GM12878 (cell line): ENCODE measurements around the gene RAB4B. TPM values are rescaled to one million over a fixed set of nuclear protein-coding genes. Genes with fewer than 3 reads are reported as not detected.

Source experiments
- ATAC-seq: fragments of 200-7000 bp; cut with Tn5 transposase; 3 replicates; pipeline ENCODE4 v1.9.1; 2020; ENCODE audit warnings: mild to moderate bottlenecking, moderate library complexity
- BruUV-seq: library from RNA; stranded (reverse); fragments of 400-500 nt; replicated peaks from 2 replicates; lab custom pipeline; 2021; lab: Mats Ljungman, UMichigan
- CTCF ChIA-PET: fragments of 300-600 bp; sonication (Branson Sonifier 250); formaldehyde crosslinking; extraction: SDS; loops from one replicate; lab custom pipeline; 2021; ENCODE audit warnings: inconsistent platforms; lab: Yijun Ruan, JAX
- POLR2A ChIA-PET: fragments of 350-600 bp; formaldehyde crosslinking; extraction: SDS; loops from one replicate; lab custom pipeline; 2021; ENCODE audit warnings: inconsistent platforms; lab: Charles Lee
- RAD21 ChIA-PET: fragments of 300-600 bp; sonication (Branson Sonifier 250); formaldehyde crosslinking; loops from one replicate; lab custom pipeline; 2023; ENCODE audit warnings: antibody characterized with exemption; ENCODE audit not compliant: unreplicated experiment; lab: Charles Lee
- SMC1A ChIA-PET: fragments of 300-600 bp; sonication (Branson Sonifier 250); formaldehyde crosslinking; loops from one replicate; lab custom pipeline; 2023; ENCODE audit not compliant: unreplicated experiment, uncharacterized antibody; lab: Charles Lee
- DNase-seq: peaks from one replicate; pipeline ENCODE4 v3.0.0-alpha.2; 2011; ENCODE audit warnings: low read depth, low spot score
- FAIRE-seq: peaks from 3 replicates; lab custom pipeline; 2011; peaks lifted over from hg19 to GRCh38; lab: Jason Lieb, UNC
- H2AFZ ChIP-seq: 2 replicates; pipeline ENCODE4 v1.6.0; 2011; ENCODE audit warnings: low read depth, low read length, control low read depth; ENCODE audit not compliant: control insufficient read depth
- H3K27ac ChIP-seq: 2 replicates; pipeline ENCODE4 v1.5.1; 2011; ENCODE audit warnings: control low read depth; ENCODE audit not compliant: control insufficient read depth, insufficient read depth
- H3K27me3 ChIP-seq, 2 experiments: replicated peaks in 1 of 2; 2 replicates each; pipeline versions ENCODE4 v1.6.0 to v1.6.1; 2011; ENCODE audit warnings: low read length in 1 of 2; ENCODE audit not compliant: control insufficient read depth in 2 of 2, insufficient read depth in 2 of 2
- H3K36me3 ChIP-seq, 2 experiments: 2 replicates each; pipeline ENCODE4 v1.5.1; 2011; ENCODE audit warnings: low read length in 1 of 2; ENCODE audit not compliant: control insufficient read depth in 2 of 2, insufficient read depth in 2 of 2
- H3K4me1 ChIP-seq: 2 replicates; pipeline ENCODE4 v1.6.1; 2011; ENCODE audit warnings: mild to moderate bottlenecking, low read length, moderate library complexity, mixed read lengths; ENCODE audit not compliant: control insufficient read depth, insufficient read depth
- H3K4me2 ChIP-seq: 2 replicates; pipeline ENCODE4 v1.6.0; 2011; ENCODE audit warnings: control low read depth; ENCODE audit not compliant: control insufficient read depth, insufficient read depth
- H3K4me3 ChIP-seq: fragments of 200-600 bp; sonication (generic); 2 replicates; pipeline ENCODE4 v1.5.1; 2016
- H3K79me2 ChIP-seq: 2 replicates; pipeline ENCODE4 v1.6.0; 2011; ENCODE audit warnings: low read length; ENCODE audit not compliant: control insufficient read depth, insufficient read depth
- H3K9ac ChIP-seq: 2 replicates; pipeline ENCODE4 v1.8.0; 2011; ENCODE audit warnings: low read length, control low read depth, mixed read lengths; ENCODE audit not compliant: control insufficient read depth, insufficient read depth
- H3K9me3 ChIP-seq: replicated peaks from 3 replicates; pipeline ENCODE4 v1.5.1; 2011; ENCODE audit warnings: mild to moderate bottlenecking, low read length; ENCODE audit not compliant: control insufficient read depth, insufficient read depth
- H4K20me1 ChIP-seq: 2 replicates; pipeline ENCODE4 v1.6.0; 2011; ENCODE audit not compliant: control insufficient read depth, insufficient read depth
- CEBPB ChIP-seq, 2 experiments: fragments of 150-350 bp in 1 of 2; IDR thresholded peaks; 2 replicates each; pipeline ENCODE4 v1.6.1; 2012 to 2014; ENCODE audit warnings: low read depth in 2 of 2, low read length in 2 of 2, borderline replicate concordance in 1 of 2, inconsistent platforms in 1 of 2
- CREM ChIP-seq: IDR thresholded peaks from 2 replicates; pipeline ENCODE4 v1.6.1; 2014; ENCODE audit warnings: antibody characterized with exemption, low read depth
- GABPA ChIP-seq: IDR thresholded peaks from 2 replicates; pipeline ENCODE4 v1.6.1; 2014; ENCODE audit warnings: antibody characterized with exemption, low read depth, mild to moderate bottlenecking, inconsistent platforms
- MTA2 ChIP-seq: fragments of 450-650 bp; IDR thresholded peaks from 2 replicates; pipeline ENCODE4 v1.6.1; 2016; ENCODE audit warnings: low read depth, mild to moderate bottlenecking, moderate library complexity
- MYB ChIP-seq: fragments of 150-350 bp; IDR thresholded peaks from 2 replicates; pipeline ENCODE4 v1.6.1; 2014; ENCODE audit warnings: mild to moderate bottlenecking, low read depth, low read length, borderline replicate concordance
- NR2C1 ChIP-seq: fragments of 450-650 bp; IDR thresholded peaks from 2 replicates; pipeline ENCODE4 v1.6.1; 2017; ENCODE audit warnings: antibody characterized with exemption, mild to moderate bottlenecking, moderate library complexity
- POLR2A ChIP-seq: IDR thresholded peaks from 2 replicates; pipeline ENCODE4 v1.6.1; 2011; ENCODE audit warnings: low read depth, mild to moderate bottlenecking, low read length
- SMAD1 ChIP-seq: fragments of 450-650 bp; IDR thresholded peaks from 2 replicates; pipeline ENCODE4 v1.6.1; 2018; ENCODE audit warnings: mild to moderate bottlenecking, low read depth; ENCODE audit not compliant: partially characterized antibody
- SMAD5 ChIP-seq: IDR thresholded peaks from 2 replicates; pipeline ENCODE4 v1.6.1; 2016; ENCODE audit warnings: antibody characterized with exemption, low read depth
- WGBS: methylation state at CpG from one replicate; pipeline ENCODE4 v1.1.6; 2016; ENCODE audit warnings: low lambda C conversion rate; ENCODE audit not compliant: insufficient replicate concordance, insufficient coverage; ENCODE audit errors: missing lambda C conversion rate; 5-methylcytosine and 5-hydroxymethylcytosine counted together
- in situ Hi-C: fragments of 300-500 bp; cut with MboI; formaldehyde crosslinking; loops from 9 replicates; pipeline ENCODE4 v1.14.3; 2018; ENCODE audit warnings: mixed read lengths
- intact Hi-C: fragments of 100-400 bp; cut with micrococcal nuclease; formaldehyde crosslinking; loops from one replicate; pipeline ENCODE4 v1.14.2; 2022; ENCODE audit not compliant: unreplicated experiment
- polyA plus RNA-seq, 11 experiments: library from polyadenylated mRNA; depleted of rRNA in 4 of 11; unstranded in 6 of 11; stranded (reverse) in 5 of 11; fragments of >200 nt; fragmentation: Nextera tagmentation in 4 of 11; fragmentation: Illumina TruSeq in 1 of 11; extraction: Ambion mirVana in 4 of 11; extraction: Trizol in 1 of 11; gene quantifications; 1 replicate in 1 of 11; 2 replicates in 10 of 11; pipeline versions ENCODE4 v1.2.1 to v1.2.3, GENCODE V29; 2011 to 2016; ENCODE audit warnings: inconsistent platforms in 2 of 11, missing spikeins in 2 of 11, low read depth in 1 of 11
- total RNA-seq, 4 experiments: library from RNA; depleted of rRNA in 3 of 4; stranded (reverse); fragments of >200 nt in 3 of 4; fragmentation: Illumina TruSeq in 1 of 4; extraction: Trizol in 1 of 4; gene quantifications; 2 replicates each; pipeline versions ENCODE4 v1.2.1 to v1.2.3, GENCODE V29; 2013 to 2021
- TF ChIP-seq, protein P1 (sequence below): fragments of 450-650 bp; IDR thresholded peaks from 2 replicates; pipeline ENCODE4 v1.6.1; 2017; ENCODE audit warnings: mild to moderate bottlenecking, moderate library complexity
- TF ChIP-seq, protein P2 (sequence below): fragments of 450-650 bp; IDR thresholded peaks from 2 replicates; pipeline ENCODE4 v1.6.1; 2017; ENCODE audit warnings: low read depth, mild to moderate bottlenecking, moderate library complexity
- TF ChIP-seq, protein P3 (sequence below): fragments of 450-650 bp; IDR thresholded peaks from 2 replicates; pipeline ENCODE4 v1.6.1; 2018; ENCODE audit warnings: mild to moderate bottlenecking, low read depth, moderate library complexity; ENCODE audit not compliant: partially characterized antibody

RAB4B gene
- total and polyA plus RNA-seq, 10 of the 15 experiments (the other 5 are each of a cell fraction or from before 2014, with no cell fraction given) = 0.60 to 51.5 (median 27.7) TPM

DNA sequence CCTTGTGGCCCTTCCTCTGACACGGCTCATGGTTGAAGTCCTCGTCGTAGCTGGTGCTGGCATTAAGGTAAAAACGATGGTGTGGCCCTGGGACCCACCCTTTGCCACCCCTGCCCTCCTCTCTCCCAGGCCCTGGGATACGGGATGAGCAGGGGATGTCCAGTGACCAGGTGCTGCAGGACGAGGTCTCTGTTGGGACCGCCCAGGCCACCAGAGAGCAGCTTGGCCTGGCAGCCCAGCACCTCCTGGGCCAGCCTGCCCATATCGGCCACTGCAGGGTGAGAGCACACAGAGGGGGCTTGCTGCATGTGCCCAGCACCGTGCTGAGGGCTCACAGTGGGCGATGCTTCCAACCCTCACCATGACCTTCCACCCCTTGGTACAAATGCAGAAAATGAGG lies 34.1 kb upstream of the RAB4B start (continued):
- TF ChIP-seq, protein P1, sequence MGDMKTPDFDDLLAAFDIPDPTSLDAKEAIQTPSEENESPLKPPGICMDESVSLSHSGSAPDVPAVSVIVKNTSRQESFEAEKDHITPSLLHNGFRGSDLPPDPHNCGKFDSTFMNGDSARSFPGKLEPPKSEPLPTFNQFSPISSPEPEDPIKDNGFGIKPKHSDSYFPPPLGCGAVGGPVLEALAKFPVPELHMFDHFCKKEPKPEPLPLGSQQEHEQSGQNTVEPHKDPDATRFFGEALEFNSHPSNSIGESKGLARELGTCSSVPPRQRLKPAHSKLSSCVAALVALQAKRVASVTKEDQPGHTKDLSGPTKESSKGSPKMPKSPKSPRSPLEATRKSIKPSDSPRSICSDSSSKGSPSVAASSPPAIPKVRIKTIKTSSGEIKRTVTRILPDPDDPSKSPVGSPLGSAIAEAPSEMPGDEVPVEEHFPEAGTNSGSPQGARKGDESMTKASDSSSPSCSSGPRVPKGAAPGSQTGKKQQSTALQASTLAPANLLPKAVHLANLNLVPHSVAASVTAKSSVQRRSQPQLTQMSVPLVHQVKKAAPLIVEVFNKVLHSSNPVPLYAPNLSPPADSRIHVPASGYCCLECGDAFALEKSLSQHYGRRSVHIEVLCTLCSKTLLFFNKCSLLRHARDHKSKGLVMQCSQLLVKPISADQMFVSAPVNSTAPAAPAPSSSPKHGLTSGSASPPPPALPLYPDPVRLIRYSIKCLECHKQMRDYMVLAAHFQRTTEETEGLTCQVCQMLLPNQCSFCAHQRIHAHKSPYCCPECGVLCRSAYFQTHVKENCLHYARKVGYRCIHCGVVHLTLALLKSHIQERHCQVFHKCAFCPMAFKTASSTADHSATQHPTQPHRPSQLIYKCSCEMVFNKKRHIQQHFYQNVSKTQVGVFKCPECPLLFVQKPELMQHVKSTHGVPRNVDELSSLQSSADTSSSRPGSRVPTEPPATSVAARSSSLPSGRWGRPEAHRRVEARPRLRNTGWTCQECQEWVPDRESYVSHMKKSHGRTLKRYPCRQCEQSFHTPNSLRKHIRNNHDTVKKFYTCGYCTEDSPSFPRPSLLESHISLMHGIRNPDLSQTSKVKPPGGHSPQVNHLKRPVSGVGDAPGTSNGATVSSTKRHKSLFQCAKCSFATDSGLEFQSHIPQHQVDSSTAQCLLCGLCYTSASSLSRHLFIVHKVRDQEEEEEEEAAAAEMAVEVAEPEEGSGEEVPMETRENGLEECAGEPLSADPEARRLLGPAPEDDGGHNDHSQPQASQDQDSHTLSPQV = no peak

DNA sequence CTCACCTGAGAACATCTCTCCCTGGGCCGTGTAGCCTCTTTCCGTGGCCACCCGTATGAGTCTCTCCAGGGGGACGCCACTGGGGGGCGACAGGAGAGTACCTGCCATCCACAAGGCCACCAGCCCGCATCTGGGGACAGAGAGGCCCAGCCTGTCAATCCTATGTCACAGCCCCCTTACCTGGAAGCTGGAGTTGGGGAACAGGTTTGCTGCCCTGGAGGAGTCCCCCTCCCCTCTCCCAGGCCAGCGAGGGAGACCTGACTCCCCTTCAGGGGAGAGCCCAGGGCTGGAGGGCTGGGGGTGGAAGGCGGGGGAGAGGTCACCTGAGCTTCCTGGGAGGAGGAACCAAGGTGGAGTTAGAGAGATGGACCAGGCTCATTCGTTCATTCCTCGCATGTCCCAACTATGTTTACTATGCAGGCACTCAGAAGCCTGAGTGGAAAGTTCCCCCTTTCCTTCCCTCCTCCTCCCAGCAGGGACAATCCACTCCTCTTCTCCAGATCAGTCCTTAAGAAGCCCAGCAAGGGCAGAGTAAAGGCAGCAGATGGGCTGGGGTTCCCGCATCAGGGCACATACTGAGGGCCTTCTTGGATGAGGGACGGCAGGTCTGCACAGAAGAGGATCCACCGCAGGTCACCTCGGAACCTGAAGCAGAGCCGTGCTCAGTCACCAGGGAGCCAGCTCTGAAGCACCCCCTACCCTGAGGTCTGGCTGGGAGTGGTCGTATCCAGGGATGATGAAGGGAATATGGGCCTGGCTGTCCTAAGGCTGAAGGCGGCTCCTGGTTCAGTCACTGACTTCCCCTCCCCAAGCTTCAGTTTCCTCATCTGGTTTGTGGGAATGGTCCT lies 33.3 kb upstream of the RAB4B start:
- peak; percentile 44 for ATAC-seq
- Histone ChIP-seq H2AFZ (no peak overlapping the region), H3K27me3 (no peaks in the 10 kb centered on the region), H3K79me2 (peaks cover 20% of the 10 kb centered on the region), H4K20me1 (no peaks in the 10 kb centered on the region), H3K9ac (no peak overlapping the region), H3K4me2 (no peak overlapping the region), H3K27ac (no peak overlapping the region), H3K36me3 (no peaks in the 10 kb centered on the region; a peak in 3 of 4 replicates), H3K4me3 (no peak overlapping the region), H3K9me3 (no peaks in the 10 kb centered on the region), H3K4me1 (peaks cover 8% of the 10 kb centered on the region)
- in situ Hi-C loops = no loop called here
- intact Hi-C loops = no loop called here
- CTCF ChIA-PET = interaction anchor here (0.6 to 4.5 kb wide), 7 partner anchors 11 to 590 kb away, joined by 3 to 26 read pairs (median 3); no protein-coding TSS in a partner anchor
- POLR2A ChIA-PET = interaction anchor here (1.2 to 2.1 kb wide), 2 partner anchors 10 to 33 kb away, joined by 4 to 6 read pairs; partner anchors contain the start of gene RAB4B
- BruUV-seq = no TSS peak
- SMC1A ChIA-PET = interaction anchor here (0.6 to 2.1 kb wide), 9 partner anchors 8 to 339 kb away, joined by 3 to 7 read pairs (median 4); partner anchors contain the start of genes EGLN2 and RAB4B
- 68% methylated on average over 17 of the region's 17 CpGs for WGBS
- DNase-seq = no peak
- no peak for FAIRE-seq
- RAD21 ChIA-PET = interaction anchor here (1.1 to 16.3 kb wide), 6 partner anchors 10 to 81 kb away, joined by 3 to 291 read pairs (median 6); partner anchors contain the start of genes MIA and RAB4B
- TF ChIP-seq NR2C1 = no peak
- no peak for TF ChIP-seq MTA2
- TF ChIP-seq POLR2A = no peak
- no peak for TF ChIP-seq SMAD5
- TF ChIP-seq CREM = no peak
- TF ChIP-seq MYB = no peak
- TF ChIP-seq, protein P2, sequence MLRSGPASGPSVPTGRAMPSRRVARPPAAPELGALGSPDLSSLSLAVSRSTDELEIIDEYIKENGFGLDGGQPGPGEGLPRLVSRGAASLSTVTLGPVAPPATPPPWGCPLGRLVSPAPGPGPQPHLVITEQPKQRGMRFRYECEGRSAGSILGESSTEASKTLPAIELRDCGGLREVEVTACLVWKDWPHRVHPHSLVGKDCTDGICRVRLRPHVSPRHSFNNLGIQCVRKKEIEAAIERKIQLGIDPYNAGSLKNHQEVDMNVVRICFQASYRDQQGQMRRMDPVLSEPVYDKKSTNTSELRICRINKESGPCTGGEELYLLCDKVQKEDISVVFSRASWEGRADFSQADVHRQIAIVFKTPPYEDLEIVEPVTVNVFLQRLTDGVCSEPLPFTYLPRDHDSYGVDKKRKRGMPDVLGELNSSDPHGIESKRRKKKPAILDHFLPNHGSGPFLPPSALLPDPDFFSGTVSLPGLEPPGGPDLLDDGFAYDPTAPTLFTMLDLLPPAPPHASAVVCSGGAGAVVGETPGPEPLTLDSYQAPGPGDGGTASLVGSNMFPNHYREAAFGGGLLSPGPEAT = no peak
- TF ChIP-seq, protein P3, sequence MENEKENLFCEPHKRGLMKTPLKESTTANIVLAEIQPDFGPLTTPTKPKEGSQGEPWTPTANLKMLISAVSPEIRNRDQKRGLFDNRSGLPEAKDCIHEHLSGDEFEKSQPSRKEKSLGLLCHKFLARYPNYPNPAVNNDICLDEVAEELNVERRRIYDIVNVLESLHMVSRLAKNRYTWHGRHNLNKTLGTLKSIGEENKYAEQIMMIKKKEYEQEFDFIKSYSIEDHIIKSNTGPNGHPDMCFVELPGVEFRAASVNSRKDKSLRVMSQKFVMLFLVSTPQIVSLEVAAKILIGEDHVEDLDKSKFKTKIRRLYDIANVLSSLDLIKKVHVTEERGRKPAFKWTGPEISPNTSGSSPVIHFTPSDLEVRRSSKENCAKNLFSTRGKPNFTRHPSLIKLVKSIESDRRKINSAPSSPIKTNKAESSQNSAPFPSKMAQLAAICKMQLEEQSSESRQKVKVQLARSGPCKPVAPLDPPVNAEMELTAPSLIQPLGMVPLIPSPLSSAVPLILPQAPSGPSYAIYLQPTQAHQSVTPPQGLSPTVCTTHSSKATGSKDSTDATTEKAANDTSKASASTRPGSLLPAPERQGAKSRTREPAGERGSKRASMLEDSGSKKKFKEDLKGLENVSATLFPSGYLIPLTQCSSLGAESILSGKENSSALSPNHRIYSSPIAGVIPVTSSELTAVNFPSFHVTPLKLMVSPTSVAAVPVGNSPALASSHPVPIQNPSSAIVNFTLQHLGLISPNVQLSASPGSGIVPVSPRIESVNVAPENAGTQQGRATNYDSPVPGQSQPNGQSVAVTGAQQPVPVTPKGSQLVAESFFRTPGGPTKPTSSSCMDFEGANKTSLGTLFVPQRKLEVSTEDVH = no peak
- no peak for TF ChIP-seq GABPA
- no peak for TF ChIP-seq CEBPB (IDR thresholded peaks at IDR 0.05; ENCODE audit: borderline replicate concordance in 1 of 2, low read depth in 2 of 2, low read length in 2 of 2)
- no peak for TF ChIP-seq SMAD1
